Mesodermal cell (in vitro differentiated cells): Measurements from ENCODE around the gene RAPGEF1.

Experiments used
- H3K27ac ChIP-seq: 2 replicates; pipeline ENCODE4 v1.7.0; 2013; ENCODE audit warnings: mild to moderate bottlenecking, low read depth, low read length, moderate library complexity; ENCODE audit not compliant: severe bottlenecking
- H3K36me3 ChIP-seq: 2 replicates; pipeline ENCODE4 v1.7.1; 2013; ENCODE audit warnings: mild to moderate bottlenecking, low read length, moderate library complexity; ENCODE audit not compliant: control insufficient read depth, insufficient read depth
- H3K4me1 ChIP-seq: one replicate; pipeline ENCODE4 v1.7.1; 2013; ENCODE audit warnings: mild to moderate bottlenecking, low read length; ENCODE audit not compliant: insufficient read depth, control insufficient read depth, poor library complexity, severe bottlenecking
- H3K4me3 ChIP-seq: 2 replicates; pipeline ENCODE4 v1.7.0; 2013; ENCODE audit warnings: low read length, control low read depth, mild to moderate bottlenecking; ENCODE audit not compliant: insufficient read depth, poor library complexity, severe bottlenecking; ENCODE audit errors: extremely low read depth
- H3K9me3 ChIP-seq: 2 replicates; pipeline ENCODE4 v1.7.1; 2013; ENCODE audit warnings: mild to moderate bottlenecking, low read length, moderate library complexity; ENCODE audit not compliant: control insufficient read depth
- WGBS, 2 experiments: methylation state at CpG; one replicate each; pipeline ENCODE4 v1.1.5; 2013; ENCODE audit warnings: missing lambda C conversion rate in 2 of 2; ENCODE audit not compliant: insufficient coverage in 2 of 2; 5-methylcytosine and 5-hydroxymethylcytosine counted together

Gene RAPGEF1

DNA sequence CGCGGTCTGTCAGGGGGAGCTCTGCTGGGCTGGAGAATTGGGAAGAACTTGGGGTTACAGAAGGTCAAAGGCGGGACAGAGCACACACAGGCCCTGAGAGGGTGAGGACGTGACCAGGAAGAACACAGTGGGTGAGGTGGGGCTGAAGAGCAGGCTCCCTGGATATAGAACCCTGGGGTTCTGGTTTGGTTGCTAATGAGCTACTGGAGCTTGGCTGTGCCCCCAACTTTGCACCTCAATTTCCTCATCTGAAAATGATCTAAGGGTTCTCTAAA, 110.7 kb downstream of the RAPGEF1 start:
- Histone ChIP-seq H3K9me3 (no peaks in the 10 kb centered on the region), H3K4me3 (no peak overlapping the region), H3K36me3 (peaks cover 80% of the 10 kb centered on the region), H3K4me1 (peaks cover 26% of the 10 kb centered on the region), H3K27ac (no peak overlapping the region)
- 93 to 100% methylated on average over 4 of the region's 4 CpGs for WGBS, 2 experiments

DNA sequence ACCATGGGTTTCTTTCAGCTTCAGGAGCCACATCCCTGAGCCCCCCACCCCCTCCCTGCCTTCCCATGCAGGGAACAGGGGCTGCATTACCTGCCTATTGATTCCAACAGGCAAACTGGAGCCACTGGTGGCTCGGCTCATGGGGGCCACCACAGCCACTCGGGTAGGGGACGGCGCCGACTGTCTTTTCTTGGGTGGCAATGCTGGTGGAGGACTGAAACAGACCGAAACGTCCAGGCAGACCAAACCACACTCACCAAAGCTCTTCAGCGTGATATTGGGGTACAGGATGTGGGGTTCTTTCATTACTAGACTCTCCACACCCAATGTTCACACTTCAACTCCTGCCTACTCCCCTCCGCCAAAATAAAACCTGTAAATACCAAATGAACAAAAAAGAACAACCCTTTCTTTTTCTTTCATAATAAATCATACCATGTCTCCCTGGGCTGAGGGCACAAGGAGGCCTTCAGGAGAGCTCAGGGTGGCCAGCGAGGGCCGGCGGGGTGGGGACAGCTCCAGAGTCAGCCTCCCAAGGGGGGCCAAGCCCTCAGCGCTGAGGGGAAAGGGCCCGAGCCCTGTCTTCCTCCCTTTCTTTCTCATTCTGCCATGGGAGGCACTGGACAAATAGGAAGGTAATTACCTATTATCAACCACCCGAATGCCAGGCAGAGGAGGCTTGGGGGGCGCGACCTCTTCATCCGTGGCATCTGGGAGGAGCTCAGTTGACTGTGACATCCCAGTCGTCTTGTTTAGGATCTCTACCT, 111.2 kb downstream of the RAPGEF1 start:
- Histone ChIP-seq H3K4me1 (peaks cover 22% of the 10 kb centered on the region), H3K4me3 (no peak overlapping the region), H3K9me3 (no peaks in the 10 kb centered on the region), H3K27ac (no peak overlapping the region), H3K36me3 (peaks cover 80% of the 10 kb centered on the region)
- 95% methylated on average over 10 of the region's 19 CpGs for WGBS, 2 experiments

DNA sequence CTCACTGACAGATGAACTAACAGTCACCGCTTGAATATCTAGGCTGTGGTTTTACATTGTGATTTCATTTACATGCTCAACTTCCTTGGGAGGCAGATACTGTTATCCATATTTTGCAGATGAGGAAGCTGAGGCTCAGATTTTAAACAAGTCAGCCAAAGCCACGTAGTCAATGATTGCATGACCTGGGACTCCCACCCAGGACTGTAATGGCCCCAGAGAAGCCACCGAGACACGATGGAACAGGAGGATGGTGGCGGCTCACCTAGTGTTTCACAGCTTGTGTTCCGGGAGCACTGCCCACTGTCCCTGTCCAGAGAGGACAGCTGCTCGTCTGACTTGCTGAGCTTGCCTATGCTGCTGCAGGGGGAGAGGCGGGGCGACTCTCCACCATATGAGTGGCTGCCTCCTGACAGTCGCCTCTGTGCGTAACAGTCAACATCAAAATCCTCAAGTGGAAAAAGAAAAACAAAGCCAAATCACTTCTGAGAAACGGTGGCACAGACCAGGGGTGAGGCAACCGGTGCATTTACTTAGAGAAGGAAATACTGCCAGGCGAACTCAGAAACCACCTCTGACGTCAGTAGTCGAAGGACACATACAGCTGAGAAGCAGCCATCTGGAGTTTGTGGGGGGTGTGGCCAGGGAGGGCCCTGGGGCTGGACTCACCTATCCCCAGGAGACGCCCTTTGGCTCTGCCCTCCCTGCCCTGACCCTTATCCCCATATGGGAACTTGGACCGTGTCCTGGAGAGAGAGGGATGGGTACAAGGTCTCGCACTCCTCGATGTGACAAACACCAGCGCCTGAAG, 112.0 kb downstream of the RAPGEF1 start:
- H3K27ac ChIP-seq = no peak overlapping the region
- peaks cover 80% of the 10 kb centered on the region for H3K36me3 ChIP-seq
- 88 to 95% methylated on average over 16 to 18 of the region's 21 CpGs for WGBS, 2 experiments
- no peaks in the 10 kb centered on the region for H3K9me3 ChIP-seq
- H3K4me1 ChIP-seq = peaks cover 19% of the 10 kb centered on the region
- no peak overlapping the region for H3K4me3 ChIP-seq

DNA sequence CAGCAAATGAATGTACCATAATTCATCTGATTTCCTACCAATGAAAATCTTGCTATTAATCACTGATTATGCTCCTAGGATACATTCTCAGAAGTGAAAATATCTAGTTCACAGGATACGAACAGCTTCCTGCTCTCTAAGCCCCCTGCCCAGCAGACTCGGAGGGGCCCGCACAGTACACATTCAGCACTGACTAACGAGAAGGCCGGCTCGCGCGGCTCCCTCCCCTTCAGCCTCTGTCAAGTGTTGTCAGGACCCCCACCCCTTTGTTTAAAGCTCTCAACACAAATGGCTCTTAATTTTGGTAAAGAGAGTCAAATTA, 112.6 kb downstream of the RAPGEF1 start:
- WGBS, 2 experiments = 93 to 95% methylated on average over 4 to 6 of the region's 8 CpGs
- Histone ChIP-seq H3K4me3 (no peak overlapping the region), H3K36me3 (peaks cover 84% of the 10 kb centered on the region), H3K9me3 (no peaks in the 10 kb centered on the region), H3K27ac (no peak overlapping the region), H3K4me1 (peaks cover 19% of the 10 kb centered on the region)

DNA sequence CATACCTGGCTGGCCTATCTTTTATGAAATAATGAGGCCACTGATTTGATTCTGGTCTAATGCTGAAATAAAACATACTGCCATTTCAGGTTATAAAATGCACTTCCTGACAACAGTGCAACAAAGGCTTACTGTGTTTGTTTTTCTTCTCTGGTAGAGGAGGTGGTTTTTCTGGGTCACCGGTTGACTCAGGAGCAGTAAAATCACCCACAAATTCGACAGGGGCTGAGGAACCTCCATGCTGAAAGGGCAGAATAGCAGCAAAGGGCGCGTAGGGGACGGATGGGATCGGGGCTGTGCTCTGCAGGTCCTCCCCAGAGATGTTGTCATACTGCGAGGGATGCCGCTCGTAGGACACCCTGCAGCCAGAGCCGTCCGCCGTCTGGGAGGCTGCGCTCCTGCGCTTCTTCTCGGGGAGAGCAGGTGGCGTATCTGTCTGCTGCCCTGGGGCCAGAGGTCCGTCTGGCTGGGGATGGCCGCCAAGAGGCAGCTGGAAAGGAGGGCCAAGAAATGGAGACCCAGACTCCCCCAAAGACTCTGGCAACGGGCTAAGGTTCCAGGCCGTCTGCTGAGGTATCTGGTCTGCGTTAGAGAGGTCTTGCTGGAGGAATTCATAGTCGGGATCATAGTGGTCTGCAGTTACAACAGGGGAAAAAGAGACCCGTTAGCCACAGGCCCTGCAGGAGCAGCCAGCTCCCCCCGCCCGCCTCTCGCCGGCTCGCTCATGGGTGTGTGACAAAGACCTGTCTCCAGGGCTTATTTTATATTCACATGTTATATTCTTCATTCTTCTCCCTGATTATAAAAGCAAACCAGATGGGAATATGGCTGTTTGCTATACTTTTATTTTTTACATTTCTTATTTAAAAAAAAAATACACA, 113.8 kb downstream of the RAPGEF1 start:
- Histone ChIP-seq H3K4me3 (no peak overlapping the region), H3K36me3 (peaks cover 91% of the 10 kb centered on the region), H3K27ac (peak overlapping the region; percentile 5), H3K4me1 (peaks cover 12% of the 10 kb centered on the region), H3K9me3 (no peaks in the 10 kb centered on the region)
- 91 to 92% methylated on average over 22 to 26 of the region's 28 CpGs for WGBS, 2 experiments

DNA sequence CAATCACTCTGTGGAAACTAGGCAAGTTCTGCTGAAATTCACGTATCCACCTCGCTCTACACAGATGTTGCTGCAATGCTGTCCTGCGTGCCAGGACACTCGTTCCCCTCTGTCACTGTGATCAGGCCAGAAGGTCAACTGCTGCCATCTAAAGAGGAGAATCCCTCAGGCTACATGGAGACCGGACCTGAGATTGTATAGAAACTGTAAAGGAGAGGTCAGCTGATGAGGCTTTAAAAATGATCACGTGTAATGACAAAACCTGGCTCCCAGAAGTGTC, 114.4 kb downstream of the RAPGEF1 start:
- WGBS, 2 experiments = 90 to 98% methylated on average over 6 of the region's 6 CpGs
- Histone ChIP-seq H3K27ac (peak overlapping the region; percentile 5), H3K36me3 (peaks cover 92% of the 10 kb centered on the region), H3K4me1 (peaks cover 12% of the 10 kb centered on the region), H3K4me3 (no peak overlapping the region), H3K9me3 (no peaks in the 10 kb centered on the region)

DNA sequence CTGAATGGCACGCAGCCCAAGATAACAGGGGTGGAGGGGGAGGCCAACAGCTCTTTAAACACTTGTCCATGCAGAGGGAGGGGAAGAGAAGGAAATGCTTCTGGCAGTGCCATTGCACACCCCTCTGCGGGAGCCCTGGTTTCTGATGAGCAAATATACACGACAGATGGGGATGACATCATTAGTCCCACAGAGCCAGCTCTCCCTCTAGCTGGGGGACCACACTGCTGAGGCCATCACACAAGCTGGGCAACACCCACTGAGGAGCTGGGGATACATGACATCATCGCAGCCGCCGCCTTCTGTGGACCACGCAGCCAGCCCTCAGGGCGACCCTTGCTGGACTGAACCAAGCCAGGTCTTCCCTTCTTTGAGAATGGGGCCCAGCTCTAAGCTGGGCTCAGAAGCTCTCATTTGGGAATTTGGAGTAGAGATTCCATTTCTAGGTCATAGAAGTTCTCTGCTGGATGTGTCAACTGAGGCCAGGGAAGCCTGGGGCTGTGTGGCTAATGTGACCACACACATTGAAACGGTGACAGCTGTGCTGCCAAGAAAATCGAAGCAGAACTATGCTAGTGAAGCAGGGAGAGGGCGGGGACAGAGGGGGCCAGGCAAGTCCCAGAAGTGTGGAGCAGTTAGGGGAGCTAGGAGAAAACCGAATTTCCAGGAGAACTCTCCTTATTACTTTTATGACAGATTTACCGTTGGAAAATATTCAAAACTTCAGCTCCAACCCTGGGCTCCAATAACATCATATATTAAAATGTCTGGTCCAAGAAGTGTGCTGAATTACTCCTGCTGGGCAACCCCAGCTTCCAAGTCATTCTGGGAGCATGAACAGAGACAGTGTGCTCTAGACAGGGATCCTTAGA, 115.0 kb downstream of the RAPGEF1 start:
- H3K9me3 ChIP-seq = no peaks in the 10 kb centered on the region
- no peak overlapping the region for H3K4me3 ChIP-seq
- H3K4me1 ChIP-seq = peaks cover 12% of the 10 kb centered on the region
- H3K27ac ChIP-seq = peak overlapping the region; percentile 23
- H3K36me3 ChIP-seq = peaks cover 92% of the 10 kb centered on the region
- WGBS, 2 experiments = 92 to 98% methylated on average over 10 to 11 of the region's 13 CpGs

DNA sequence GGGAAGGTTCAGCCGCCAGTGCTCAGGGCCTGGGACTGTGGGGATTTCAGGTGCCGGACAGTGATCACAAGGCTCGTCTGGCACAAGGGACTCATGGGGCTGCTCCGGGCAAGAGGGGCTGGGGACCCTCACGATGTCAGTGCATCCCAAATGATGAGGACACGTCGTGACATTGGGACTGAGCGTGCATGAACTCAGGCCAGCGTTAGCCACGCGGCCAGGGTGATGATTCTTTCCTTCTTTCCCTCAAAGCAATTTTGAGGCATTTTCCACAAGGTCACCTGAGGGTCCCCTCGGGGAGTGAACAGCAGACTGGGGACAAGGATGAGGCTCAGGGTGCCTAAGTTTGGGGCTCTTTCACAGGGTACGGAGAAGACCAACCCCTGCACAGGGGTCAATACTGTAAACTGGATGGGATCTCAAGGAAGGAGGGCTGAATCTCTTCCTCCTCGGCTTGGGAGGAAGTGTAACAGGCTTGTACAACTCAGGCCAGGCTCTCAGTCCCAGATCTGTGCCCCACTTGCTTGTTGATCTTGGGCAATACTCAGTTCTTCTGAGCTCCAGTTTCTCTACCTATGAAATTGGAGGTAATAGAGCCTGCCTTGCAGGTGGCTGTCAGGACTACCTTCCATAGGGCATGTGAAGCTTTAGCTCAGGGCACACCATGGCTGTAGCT, 116.1 kb downstream of the RAPGEF1 start:
- Histone ChIP-seq H3K27ac (no peak overlapping the region), H3K4me3 (no peak overlapping the region), H3K36me3 (peaks cover 94% of the 10 kb centered on the region), H3K9me3 (no peaks in the 10 kb centered on the region), H3K4me1 (peaks cover 12% of the 10 kb centered on the region)
- WGBS, 2 experiments = 96% methylated on average over 13 of the region's 14 CpGs

DNA sequence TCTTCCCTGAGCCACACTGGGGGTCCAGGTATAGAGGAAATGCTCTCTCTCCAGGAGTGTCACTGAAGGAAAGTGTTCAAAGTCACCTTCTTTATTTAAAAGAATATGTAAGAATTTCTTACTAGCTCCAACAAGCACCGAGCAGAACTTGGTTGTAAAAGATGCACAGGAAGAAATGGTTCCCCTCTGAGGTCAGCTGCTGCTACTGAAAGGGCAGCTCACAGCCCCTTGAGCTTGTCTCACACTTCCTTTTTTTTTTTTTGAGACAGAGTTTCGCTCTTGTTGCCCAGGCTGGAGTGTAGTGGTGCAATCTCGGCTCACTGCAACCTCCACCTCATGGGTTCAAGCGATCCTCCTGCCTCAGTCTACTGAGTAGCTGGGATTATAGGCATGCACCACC, 117.4 kb downstream of the RAPGEF1 start:
- Histone ChIP-seq H3K4me1 (peaks cover 10% of the 10 kb centered on the region), H3K27ac (no peak overlapping the region), H3K9me3 (no peaks in the 10 kb centered on the region), H3K36me3 (peaks cover 100% of the 10 kb centered on the region), H3K4me3 (no peak overlapping the region)
- WGBS, 2 experiments = 94 to 100% methylated on average over 2 to 4 of the region's 4 CpGs
